ENCODE measurements around the gene NEURL1. TPM values are rescaled to one million over a fixed set of nuclear protein-coding genes. Genes with fewer than 3 reads are reported as not detected.
A peak's percentile ranks its signal among the peaks of the same experiment; 100 is the strongest.

The NEURL1 gene
- total RNA-seq, 1 donor, result 0.27 TPM

DNA sequence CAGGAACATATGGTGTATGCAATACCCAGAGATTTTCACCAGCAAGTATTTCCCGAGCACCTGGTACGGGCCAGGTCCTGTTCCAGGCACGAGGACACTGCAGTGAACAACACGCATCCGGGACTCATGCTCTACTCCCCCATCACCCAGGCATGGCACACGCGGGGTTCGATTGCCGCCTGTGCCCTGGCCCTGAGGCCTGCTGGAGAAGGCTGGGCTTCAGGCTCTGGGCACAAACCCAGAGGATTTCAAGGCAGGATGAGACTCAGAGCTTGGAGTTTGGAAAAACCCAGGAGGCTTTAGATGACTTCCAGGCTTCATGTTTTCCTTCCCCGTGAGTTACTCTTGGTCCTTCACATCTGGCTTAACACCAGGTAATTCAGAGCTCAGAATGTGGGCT is 143.5 kb downstream of the NEURL1 start:
- TF ChIP-seq, protein P1, sequence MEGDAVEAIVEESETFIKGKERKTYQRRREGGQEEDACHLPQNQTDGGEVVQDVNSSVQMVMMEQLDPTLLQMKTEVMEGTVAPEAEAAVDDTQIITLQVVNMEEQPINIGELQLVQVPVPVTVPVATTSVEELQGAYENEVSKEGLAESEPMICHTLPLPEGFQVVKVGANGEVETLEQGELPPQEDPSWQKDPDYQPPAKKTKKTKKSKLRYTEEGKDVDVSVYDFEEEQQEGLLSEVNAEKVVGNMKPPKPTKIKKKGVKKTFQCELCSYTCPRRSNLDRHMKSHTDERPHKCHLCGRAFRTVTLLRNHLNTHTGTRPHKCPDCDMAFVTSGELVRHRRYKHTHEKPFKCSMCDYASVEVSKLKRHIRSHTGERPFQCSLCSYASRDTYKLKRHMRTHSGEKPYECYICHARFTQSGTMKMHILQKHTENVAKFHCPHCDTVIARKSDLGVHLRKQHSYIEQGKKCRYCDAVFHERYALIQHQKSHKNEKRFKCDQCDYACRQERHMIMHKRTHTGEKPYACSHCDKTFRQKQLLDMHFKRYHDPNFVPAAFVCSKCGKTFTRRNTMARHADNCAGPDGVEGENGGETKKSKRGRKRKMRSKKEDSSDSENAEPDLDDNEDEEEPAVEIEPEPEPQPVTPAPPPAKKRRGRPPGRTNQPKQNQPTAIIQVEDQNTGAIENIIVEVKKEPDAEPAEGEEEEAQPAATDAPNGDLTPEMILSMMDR (IDR thresholded peaks at IDR 0.05; ENCODE audit: insufficient read depth, low read length), result no peak
- H3K4me3 ChIP-seq (ENCODE audit: low read depth, low read length), result no peak overlapping the region
- DNase-seq (ENCODE audit: low read depth), result peak; percentile 70

DNA sequence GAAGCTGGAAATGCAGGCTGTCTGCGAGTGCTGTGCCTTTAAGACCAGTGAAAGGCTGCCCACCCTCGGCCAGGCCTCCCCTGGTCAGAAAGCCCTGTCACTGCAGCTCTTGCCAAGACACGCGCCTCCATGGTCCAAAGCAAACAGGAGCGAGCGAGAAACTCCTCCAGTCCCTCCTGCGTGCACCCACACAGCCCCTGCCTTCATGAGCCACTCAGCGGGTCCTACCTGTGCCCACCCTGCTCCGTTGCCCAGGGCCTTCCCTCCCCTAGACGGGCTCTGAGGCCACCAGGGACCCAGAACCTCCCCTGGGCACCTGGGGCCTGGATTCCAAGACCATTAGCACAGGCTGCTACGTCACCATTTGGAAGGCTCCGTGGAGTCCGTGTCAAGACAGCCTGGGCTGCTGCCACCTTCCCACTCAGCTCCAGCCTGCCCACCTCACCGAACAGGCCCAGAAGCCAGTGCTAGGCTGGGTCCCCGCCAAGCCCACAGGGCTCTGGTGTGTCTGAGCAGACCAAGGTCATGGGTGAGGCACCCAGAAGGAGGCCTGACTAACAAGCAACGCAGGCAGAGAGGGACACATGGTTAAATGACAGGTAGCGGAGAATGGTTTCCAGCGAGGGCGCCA is 144.5 kb downstream of the NEURL1 start:
- peak; percentile 99 for DNase-seq (ENCODE audit: low read depth)
- TF ChIP-seq, protein P1 (IDR thresholded peaks at IDR 0.05; ENCODE audit: insufficient read depth, low read length), result no peak
- H3K4me3 ChIP-seq (ENCODE audit: low read depth, low read length), result peak overlapping the region; percentile 39

DNA sequence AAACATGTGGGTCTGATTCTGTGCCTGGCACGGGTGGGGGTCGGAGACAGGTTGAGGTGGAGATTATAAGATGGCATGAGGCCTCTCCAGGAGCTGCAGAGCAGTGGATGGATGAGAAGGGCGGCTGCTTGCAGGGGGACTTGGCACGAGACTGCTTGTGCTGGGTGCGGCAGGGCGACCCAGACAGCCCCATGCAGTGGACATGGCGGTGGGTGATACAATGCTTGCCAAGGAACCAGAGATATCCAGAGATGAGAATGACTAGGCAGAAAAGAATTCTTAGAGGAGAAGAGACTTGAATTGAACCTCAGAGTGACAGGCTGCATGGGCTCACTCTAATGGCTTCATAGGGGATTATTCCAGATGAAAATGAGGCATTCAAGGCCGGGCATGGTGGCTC is 145.4 kb downstream of the NEURL1 start:
- DNase-seq (ENCODE audit: low read depth), result peak; percentile 48
- TF ChIP-seq, protein P1 (IDR thresholded peaks at IDR 0.05; ENCODE audit: insufficient read depth, low read length), result no peak
- H3K4me3 ChIP-seq (ENCODE audit: low read depth, low read length), result no peak overlapping the region

DNA sequence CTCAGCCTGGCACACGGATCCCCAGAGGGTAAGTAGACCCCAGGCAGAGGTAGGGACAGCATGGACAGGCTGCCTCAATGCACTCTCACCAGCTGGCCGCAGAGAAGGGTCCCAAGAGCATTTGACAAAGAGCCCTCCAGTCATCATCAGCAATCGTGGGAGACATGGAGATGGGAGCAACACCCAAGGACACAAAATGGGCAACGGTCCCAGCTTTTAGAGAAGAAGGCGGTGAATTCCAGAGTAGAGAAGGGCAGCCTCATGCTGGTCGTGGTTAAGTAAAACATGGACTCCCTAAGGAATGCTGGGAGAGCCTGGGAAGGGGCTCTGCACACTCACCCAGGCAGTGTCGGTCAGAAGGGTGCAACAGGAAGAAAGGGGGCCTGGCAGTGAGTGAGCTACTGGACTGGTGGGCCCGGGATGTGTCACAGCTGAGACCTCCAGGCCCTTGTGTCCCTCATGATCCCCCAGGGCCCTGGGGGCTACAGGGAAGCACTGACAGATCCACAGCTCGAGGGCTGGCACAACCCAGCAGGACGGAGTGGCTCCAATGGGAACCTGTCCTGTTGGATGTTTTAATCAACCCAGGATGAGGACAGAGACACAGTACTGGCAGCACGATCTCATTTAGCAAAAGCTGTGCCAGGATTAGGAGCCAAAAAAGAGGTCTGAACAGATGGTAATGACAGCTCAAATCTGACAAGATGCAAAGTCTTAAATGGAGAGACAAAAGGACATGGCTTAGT is 147.1 kb downstream of the NEURL1 start:
- TF ChIP-seq, protein P1 (IDR thresholded peaks at IDR 0.05; ENCODE audit: insufficient read depth, low read length), result no peak
- peak; percentile 47 for DNase-seq (ENCODE audit: low read depth)
- H3K4me3 ChIP-seq (ENCODE audit: low read depth, low read length), result no peak overlapping the region

DNA sequence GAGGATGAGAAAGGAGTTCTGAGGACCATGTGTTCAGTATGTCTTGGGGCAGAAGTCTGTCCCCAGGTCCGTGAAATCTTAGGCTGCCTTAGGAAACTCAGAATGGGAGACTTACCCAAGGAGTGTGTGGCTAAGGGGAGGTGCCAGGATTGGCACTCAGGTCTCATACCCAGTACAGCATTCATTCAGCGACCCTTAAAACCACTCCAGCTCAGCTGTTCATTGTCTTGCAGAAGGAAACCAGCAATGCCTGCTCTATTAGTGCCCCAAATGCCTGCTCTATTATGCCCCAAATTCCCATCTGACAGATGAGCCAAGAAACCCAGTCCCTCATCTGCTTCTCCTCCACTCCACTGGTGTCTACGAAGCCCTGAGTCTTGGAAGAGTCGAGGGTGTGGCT is 147.8 kb downstream of the NEURL1 start:
- TF ChIP-seq, protein P1 (IDR thresholded peaks at IDR 0.05; ENCODE audit: insufficient read depth, low read length), result no peak
- no peak overlapping the region for H3K4me3 ChIP-seq (ENCODE audit: low read depth, low read length)
- DNase-seq (ENCODE audit: low read depth), result no peak

Other genes with a start within 250 kb of the NEURL1 start
- gene RPEL1, start 247.8 kb upstream of the NEURL1 start, total RNA-seq (ENCODE audit: low replicate concordance), result under 0.01 and 0.82 TPM in 2 replicates
- gene INA, start 216.6 kb upstream of the NEURL1 start, total RNA-seq (ENCODE audit: low replicate concordance), result 0.33 and 0.90 TPM in 2 replicates
- gene PCGF6, start 142.6 kb upstream of the NEURL1 start, total RNA-seq (ENCODE audit: low replicate concordance), result 16.4 and 64.0 TPM in 2 replicates
- gene TAF5, start 125.7 kb upstream of the NEURL1 start, total RNA-seq (ENCODE audit: low replicate concordance), result 3.8 and 5.6 TPM in 2 replicates
- gene ATP5MK, start 97.2 kb upstream of the NEURL1 start, total RNA-seq (ENCODE audit: low replicate concordance), result 159 and 387 TPM in 2 replicates
- gene PDCD11, start 97.1 kb upstream of the NEURL1 start, total RNA-seq (ENCODE audit: low replicate concordance), result 33.9 and 38.4 TPM in 2 replicates
- 57.6 and 91.4 TPM in 2 replicates for gene CALHM2, start 41.3 kb upstream of the NEURL1 start, total RNA-seq (ENCODE audit: low replicate concordance)
- not detected in 2 replicates for gene CALHM1, start 34.8 kb upstream of the NEURL1 start, total RNA-seq (ENCODE audit: low replicate concordance)
- not detected in 2 replicates for gene CALHM3, start 14.5 kb upstream of the NEURL1 start, total RNA-seq (ENCODE audit: low replicate concordance)

Data from fibroblast of the aortic adventitia (primary cell).